GM12878 (cell line): ENCODE data around the gene FAM199X. TPM values are rescaled to one million over a fixed set of nuclear protein-coding genes. Genes with fewer than 3 reads are reported as not detected.

ENCODE experiments used
- ATF7 ChIP-seq: fragments of 450-650 bp; IDR thresholded peaks from 2 replicates; pipeline ENCODE4 v1.6.1; 2016; ENCODE audit warnings: low read depth, mild to moderate bottlenecking
- CHD2 ChIP-seq: IDR thresholded peaks from 2 replicates; pipeline ENCODE4 v1.6.1; 2011; ENCODE audit warnings: low read depth, low read length, improper control_type of control experiment, borderline replicate concordance
- HDAC6 ChIP-seq: fragments of 200-600 bp; sonication (generic); IDR thresholded peaks from one replicate; pipeline ENCODE4 v1.8.0; 2017; ENCODE audit warnings: antibody characterized with exemption; ENCODE audit not compliant: unreplicated experiment
- MEF2B ChIP-seq: fragments of 450-650 bp; IDR thresholded peaks from 2 replicates; pipeline ENCODE4 v1.6.1; 2018; ENCODE audit warnings: mild to moderate bottlenecking, moderate library complexity; ENCODE audit not compliant: partially characterized antibody, poor library complexity, severe bottlenecking
- MXI1 ChIP-seq: fragments of 150-350 bp; IDR thresholded peaks from 2 replicates; pipeline ENCODE4 v1.6.1; 2011; ENCODE audit warnings: low read depth, mild to moderate bottlenecking, inconsistent platforms, low read length, improper control_type of control experiment
- MYB ChIP-seq: fragments of 150-350 bp; IDR thresholded peaks from 2 replicates; pipeline ENCODE4 v1.6.1; 2014; ENCODE audit warnings: mild to moderate bottlenecking, low read depth, low read length, borderline replicate concordance
- MYC ChIP-seq: IDR thresholded peaks from 2 replicates; pipeline ENCODE4 v1.6.1; 2011; ENCODE audit warnings: mild to moderate bottlenecking, low read length, moderate library complexity, inconsistent platforms; ENCODE audit not compliant: insufficient read depth, insufficient replicate concordance, insufficient read length, severe bottlenecking
- RCOR1 ChIP-seq: conservative IDR thresholded peaks from 2 replicates; pipeline ENCODE4 v1.6.1; 2012; ENCODE audit warnings: low read depth, low read length, improper control_type of control experiment
- RFX5 ChIP-seq: IDR thresholded peaks from 2 replicates; pipeline ENCODE4 v1.6.1; 2011; ENCODE audit warnings: low read depth, low read length, improper control_type of control experiment
- SMAD1 ChIP-seq: fragments of 450-650 bp; IDR thresholded peaks from 2 replicates; pipeline ENCODE4 v1.6.1; 2018; ENCODE audit warnings: mild to moderate bottlenecking, low read depth; ENCODE audit not compliant: partially characterized antibody
- TARDBP ChIP-seq: IDR thresholded peaks from 2 replicates; pipeline ENCODE4 v1.6.1; 2016; ENCODE audit warnings: borderline replicate concordance
- ZNF622 ChIP-seq: fragments of 450-650 bp; IDR thresholded peaks from 2 replicates; pipeline ENCODE4 v1.6.1; 2017; ENCODE audit warnings: mild to moderate bottlenecking, inconsistent platforms
- polyA plus RNA-seq, 11 experiments: library from polyadenylated mRNA; depleted of rRNA in 4 of 11; unstranded in 6 of 11; stranded (reverse) in 5 of 11; fragments of >200 nt; fragmentation: Nextera tagmentation in 4 of 11; fragmentation: Illumina TruSeq in 1 of 11; extraction: Ambion mirVana in 4 of 11; extraction: Trizol in 1 of 11; gene quantifications; 1 replicate in 1 of 11; 2 replicates in 10 of 11; pipeline versions ENCODE4 v1.2.1 to v1.2.3, GENCODE V29; 2011 to 2016; ENCODE audit warnings: inconsistent platforms in 2 of 11, missing spikeins in 2 of 11, low read depth in 1 of 11
- total RNA-seq, 4 experiments: library from RNA; depleted of rRNA in 3 of 4; stranded (reverse); fragments of >200 nt in 3 of 4; fragmentation: Illumina TruSeq in 1 of 4; extraction: Trizol in 1 of 4; gene quantifications; 2 replicates each; pipeline versions ENCODE4 v1.2.1 to v1.2.3, GENCODE V29; 2013 to 2021
- TF ChIP-seq, protein P1 (sequence below): fragments of 450-650 bp; IDR thresholded peaks from 2 replicates; pipeline ENCODE4 v1.6.1; 2017; ENCODE audit warnings: borderline replicate concordance
- TF ChIP-seq, protein P2 (sequence below): IDR thresholded peaks from 2 replicates; pipeline ENCODE4 v1.6.1; 2011; ENCODE audit warnings: borderline replicate concordance, low read depth, mild to moderate bottlenecking, moderate library complexity, mixed read lengths, low read length; ENCODE audit not compliant: insufficient read depth; ENCODE audit errors: extremely low read length
- TF ChIP-seq, protein P3 (sequence below): fragments of 450-650 bp; IDR thresholded peaks from 2 replicates; pipeline ENCODE4 v1.6.1; 2018; ENCODE audit warnings: borderline replicate concordance, mild to moderate bottlenecking; ENCODE audit not compliant: partially characterized antibody
- TF ChIP-seq, protein P4 (sequence below): IDR thresholded peaks from 2 replicates; pipeline ENCODE4 v1.6.1; 2012; ENCODE audit warnings: low read depth, low read length, improper control_type of control experiment
- TF ChIP-seq, protein P5 (sequence below): IDR thresholded peaks from 2 replicates; pipeline ENCODE4 v1.6.1; 2012; ENCODE audit warnings: low read depth, low read length, improper control_type of control experiment
- TF ChIP-seq, protein P6 (sequence below): fragments of 450-650 bp; IDR thresholded peaks from 2 replicates; pipeline ENCODE4 v1.6.1; 2017; ENCODE audit warnings: mild to moderate bottlenecking, moderate library complexity

The FAM199X gene
- total and polyA plus RNA-seq, 10 of the 15 experiments (the other 5 are each of a cell fraction or from before 2014, with no cell fraction given) = 2.4 to 10.9 (median 9.1) TPM

DNA sequence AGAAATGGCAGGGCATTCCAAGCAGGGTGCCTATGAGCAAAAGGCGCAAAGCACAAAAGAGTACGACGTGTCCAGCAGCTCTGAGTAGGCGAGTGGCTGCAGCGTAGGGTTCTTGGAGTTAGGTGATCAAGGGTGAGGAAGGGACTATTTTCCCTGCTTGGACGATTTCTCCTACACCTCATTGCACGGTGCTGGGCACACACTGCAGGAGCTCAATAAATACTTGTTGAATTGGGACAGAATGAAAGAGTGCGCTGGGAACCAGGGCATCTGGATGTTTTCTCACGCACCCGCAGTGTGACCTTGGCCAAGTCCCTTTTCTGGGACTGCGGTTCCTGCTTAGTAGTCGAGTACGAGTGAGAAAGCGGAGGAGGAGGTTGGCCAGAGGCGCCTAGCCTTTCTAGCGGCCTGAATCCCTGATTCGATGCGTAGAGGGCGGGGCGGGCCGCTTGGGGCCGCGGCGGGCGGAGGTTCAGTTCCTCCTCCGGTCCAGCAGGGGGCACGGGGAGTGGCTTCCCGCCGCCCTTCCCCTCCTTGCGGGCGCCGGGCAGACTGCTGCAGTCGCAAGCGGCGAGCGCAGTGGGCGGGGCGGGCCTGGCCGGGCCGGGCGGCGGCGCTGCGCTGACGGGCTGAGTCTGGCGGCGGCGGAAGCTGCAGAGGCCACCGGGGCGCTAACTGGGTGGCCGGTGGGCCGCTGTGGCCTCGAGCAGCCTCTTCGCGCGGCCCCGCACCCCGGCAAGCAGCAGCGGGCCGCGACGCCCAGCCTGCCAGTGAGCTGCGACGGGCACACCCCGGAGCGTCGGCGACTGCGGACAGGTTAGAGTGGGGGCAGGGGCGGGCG, at the start of gene FAM199X (continued):
- no peak for TF ChIP-seq SMAD1
- TF ChIP-seq MYB = no peak
- TF ChIP-seq, protein P1, sequence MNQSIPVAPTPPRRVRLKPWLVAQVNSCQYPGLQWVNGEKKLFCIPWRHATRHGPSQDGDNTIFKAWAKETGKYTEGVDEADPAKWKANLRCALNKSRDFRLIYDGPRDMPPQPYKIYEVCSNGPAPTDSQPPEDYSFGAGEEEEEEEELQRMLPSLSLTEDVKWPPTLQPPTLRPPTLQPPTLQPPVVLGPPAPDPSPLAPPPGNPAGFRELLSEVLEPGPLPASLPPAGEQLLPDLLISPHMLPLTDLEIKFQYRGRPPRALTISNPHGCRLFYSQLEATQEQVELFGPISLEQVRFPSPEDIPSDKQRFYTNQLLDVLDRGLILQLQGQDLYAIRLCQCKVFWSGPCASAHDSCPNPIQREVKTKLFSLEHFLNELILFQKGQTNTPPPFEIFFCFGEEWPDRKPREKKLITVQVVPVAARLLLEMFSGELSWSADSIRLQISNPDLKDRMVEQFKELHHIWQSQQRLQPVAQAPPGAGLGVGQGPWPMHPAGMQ = no peak
- TF ChIP-seq CHD2 = no peak
- TF ChIP-seq HDAC6 = no peak
- TF ChIP-seq MEF2B = no peak
- no peak for TF ChIP-seq ZNF622
- no peak for TF ChIP-seq TARDBP
- TF ChIP-seq, protein P2, sequence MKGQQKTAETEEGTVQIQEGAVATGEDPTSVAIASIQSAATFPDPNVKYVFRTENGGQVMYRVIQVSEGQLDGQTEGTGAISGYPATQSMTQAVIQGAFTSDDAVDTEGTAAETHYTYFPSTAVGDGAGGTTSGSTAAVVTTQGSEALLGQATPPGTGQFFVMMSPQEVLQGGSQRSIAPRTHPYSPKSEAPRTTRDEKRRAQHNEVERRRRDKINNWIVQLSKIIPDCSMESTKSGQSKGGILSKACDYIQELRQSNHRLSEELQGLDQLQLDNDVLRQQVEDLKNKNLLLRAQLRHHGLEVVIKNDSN = no peak
- no peak for TF ChIP-seq ATF7
- TF ChIP-seq, protein P3, sequence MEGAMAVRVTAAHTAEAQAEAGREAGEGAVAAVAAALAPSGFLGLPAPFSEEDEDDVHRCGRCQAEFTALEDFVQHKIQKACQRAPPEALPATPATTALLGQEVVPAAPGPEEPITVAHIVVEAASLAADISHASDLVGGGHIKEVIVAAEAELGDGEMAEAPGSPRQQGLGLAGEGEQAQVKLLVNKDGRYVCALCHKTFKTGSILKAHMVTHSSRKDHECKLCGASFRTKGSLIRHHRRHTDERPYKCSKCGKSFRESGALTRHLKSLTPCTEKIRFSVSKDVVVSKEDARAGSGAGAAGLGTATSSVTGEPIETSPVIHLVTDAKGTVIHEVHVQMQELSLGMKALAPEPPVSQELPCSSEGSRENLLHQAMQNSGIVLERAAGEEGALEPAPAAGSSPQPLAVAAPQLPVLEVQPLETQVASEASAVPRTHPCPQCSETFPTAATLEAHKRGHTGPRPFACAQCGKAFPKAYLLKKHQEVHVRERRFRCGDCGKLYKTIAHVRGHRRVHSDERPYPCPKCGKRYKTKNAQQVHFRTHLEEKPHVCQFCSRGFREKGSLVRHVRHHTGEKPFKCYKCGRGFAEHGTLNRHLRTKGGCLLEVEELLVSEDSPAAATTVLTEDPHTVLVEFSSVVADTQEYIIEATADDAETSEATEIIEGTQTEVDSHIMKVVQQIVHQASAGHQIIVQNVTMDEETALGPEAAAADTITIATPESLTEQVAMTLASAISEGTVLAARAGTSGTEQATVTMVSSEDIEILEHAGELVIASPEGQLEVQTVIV = no peak
- no peak for TF ChIP-seq RCOR1
- no peak for TF ChIP-seq RFX5
- TF ChIP-seq, protein P4, sequence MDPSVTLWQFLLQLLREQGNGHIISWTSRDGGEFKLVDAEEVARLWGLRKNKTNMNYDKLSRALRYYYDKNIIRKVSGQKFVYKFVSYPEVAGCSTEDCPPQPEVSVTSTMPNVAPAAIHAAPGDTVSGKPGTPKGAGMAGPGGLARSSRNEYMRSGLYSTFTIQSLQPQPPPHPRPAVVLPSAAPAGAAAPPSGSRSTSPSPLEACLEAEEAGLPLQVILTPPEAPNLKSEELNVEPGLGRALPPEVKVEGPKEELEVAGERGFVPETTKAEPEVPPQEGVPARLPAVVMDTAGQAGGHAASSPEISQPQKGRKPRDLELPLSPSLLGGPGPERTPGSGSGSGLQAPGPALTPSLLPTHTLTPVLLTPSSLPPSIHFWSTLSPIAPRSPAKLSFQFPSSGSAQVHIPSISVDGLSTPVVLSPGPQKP = no peak
- TF ChIP-seq MYC = no peak
- TF ChIP-seq, protein P5, sequence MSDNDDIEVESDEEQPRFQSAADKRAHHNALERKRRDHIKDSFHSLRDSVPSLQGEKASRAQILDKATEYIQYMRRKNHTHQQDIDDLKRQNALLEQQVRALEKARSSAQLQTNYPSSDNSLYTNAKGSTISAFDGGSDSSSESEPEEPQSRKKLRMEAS = peak; percentile 23; the same call in 1 of the 2 replicates
- peak; percentile 36; the same call in 1 of the 2 replicates for TF ChIP-seq MXI1
- TF ChIP-seq, protein P6, sequence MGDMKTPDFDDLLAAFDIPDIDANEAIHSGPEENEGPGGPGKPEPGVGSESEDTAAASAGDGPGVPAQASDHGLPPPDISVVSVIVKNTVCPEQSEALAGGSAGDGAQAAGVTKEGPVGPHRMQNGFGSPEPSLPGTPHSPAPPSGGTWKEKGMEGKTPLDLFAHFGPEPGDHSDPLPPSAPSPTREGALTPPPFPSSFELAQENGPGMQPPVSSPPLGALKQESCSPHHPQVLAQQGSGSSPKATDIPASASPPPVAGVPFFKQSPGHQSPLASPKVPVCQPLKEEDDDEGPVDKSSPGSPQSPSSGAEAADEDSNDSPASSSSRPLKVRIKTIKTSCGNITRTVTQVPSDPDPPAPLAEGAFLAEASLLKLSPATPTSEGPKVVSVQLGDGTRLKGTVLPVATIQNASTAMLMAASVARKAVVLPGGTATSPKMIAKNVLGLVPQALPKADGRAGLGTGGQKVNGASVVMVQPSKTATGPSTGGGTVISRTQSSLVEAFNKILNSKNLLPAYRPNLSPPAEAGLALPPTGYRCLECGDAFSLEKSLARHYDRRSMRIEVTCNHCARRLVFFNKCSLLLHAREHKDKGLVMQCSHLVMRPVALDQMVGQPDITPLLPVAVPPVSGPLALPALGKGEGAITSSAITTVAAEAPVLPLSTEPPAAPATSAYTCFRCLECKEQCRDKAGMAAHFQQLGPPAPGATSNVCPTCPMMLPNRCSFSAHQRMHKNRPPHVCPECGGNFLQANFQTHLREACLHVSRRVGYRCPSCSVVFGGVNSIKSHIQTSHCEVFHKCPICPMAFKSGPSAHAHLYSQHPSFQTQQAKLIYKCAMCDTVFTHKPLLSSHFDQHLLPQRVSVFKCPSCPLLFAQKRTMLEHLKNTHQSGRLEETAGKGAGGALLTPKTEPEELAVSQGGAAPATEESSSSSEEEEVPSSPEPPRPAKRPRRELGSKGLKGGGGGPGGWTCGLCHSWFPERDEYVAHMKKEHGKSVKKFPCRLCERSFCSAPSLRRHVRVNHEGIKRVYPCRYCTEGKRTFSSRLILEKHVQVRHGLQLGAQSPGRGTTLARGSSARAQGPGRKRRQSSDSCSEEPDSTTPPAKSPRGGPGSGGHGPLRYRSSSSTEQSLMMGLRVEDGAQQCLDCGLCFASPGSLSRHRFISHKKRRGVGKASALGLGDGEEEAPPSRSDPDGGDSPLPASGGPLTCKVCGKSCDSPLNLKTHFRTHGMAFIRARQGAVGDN = no peak; the same call in 1 of the 2 replicates
